ENCODE measurements around the gene SMARCB1. TPM values are rescaled to one million over a fixed set of nuclear protein-coding genes. Genes with fewer than 3 reads are reported as not detected.

SMARCB1 gene
- total and polyA plus RNA-seq, 2 donors (not counting 1 experiment from before 2014, with no cell fraction given), result 20.5 to 86.4 TPM

DNA sequence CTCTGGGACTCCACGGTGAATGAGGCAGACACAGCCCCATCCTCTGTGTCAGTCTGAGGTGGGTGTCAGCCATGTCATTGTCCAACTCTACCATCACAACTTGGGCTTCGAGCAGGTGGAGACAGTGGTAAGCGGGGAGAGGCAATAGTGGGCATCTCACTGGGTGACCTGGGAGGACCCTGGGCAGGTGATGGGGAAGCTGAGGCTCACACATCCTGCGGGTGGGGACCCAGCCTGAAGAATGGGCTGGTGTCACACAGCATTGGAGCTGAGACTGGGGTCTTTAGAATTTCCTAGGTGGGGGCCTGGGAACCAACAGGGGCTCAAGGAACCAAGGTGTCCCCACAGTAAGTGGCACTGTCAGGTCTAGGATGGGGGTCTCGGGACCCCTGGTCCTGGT is 7.0 kb upstream of the SMARCB1 start:
- H3K9me3 ChIP-seq (ENCODE audit: control insufficient read depth, insufficient read depth, low read depth, low read length), result no peaks in the 10 kb centered on the region
- H3K4me2 ChIP-seq (ENCODE audit: extremely low read depth, insufficient read depth, low read length), result no peak overlapping the region
- H3K79me2 ChIP-seq (ENCODE audit: control insufficient read depth, insufficient read depth, low read length), result no peaks in the 10 kb centered on the region
- H3K9ac ChIP-seq (ENCODE audit: insufficient read depth, low read length), result no peak overlapping the region
- peaks cover 8% of the 10 kb centered on the region for H3K4me1 ChIP-seq (ENCODE audit: control insufficient read depth, extremely low read depth, insufficient read depth, low read length)
- no peaks in the 10 kb centered on the region for H4K20me1 ChIP-seq (ENCODE audit: control insufficient read depth, extremely low read depth, insufficient read depth, low read length)
- no peaks in the 10 kb centered on the region for H3K27me3 ChIP-seq (ENCODE audit: control insufficient read depth, insufficient read depth, low read length)
- TF ChIP-seq EZH2 (IDR thresholded peaks at IDR 0.05; ENCODE audit: low read length, missing control alignments), result no peak
- TF ChIP-seq, protein P1, sequence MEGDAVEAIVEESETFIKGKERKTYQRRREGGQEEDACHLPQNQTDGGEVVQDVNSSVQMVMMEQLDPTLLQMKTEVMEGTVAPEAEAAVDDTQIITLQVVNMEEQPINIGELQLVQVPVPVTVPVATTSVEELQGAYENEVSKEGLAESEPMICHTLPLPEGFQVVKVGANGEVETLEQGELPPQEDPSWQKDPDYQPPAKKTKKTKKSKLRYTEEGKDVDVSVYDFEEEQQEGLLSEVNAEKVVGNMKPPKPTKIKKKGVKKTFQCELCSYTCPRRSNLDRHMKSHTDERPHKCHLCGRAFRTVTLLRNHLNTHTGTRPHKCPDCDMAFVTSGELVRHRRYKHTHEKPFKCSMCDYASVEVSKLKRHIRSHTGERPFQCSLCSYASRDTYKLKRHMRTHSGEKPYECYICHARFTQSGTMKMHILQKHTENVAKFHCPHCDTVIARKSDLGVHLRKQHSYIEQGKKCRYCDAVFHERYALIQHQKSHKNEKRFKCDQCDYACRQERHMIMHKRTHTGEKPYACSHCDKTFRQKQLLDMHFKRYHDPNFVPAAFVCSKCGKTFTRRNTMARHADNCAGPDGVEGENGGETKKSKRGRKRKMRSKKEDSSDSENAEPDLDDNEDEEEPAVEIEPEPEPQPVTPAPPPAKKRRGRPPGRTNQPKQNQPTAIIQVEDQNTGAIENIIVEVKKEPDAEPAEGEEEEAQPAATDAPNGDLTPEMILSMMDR (conservative IDR thresholded peaks at IDR 0.05 in 1 of 2, IDR thresholded peaks at IDR 0.05 in 1 of 2; ENCODE audit: low read depth in 1 of 2, low read length in 2 of 2), result no peak
- H3K36me3 ChIP-seq (ENCODE audit: control insufficient read depth, insufficient read depth, low read length), result no peaks in the 10 kb centered on the region
- DNase-seq (ENCODE audit: low read depth in 2 of 2), result no peak
- H2AFZ ChIP-seq (ENCODE audit: low read length), result no peak overlapping the region
- no peak overlapping the region for H3K27ac ChIP-seq (ENCODE audit: insufficient read depth, low read length)
- no peak overlapping the region for H3K4me3 ChIP-seq (replicated peaks in 1 of 4; ENCODE audit: control extremely low read depth in 1 of 4, insufficient read depth in 1 of 4, low read depth in 3 of 4, low read length in 4 of 4)

DNA sequence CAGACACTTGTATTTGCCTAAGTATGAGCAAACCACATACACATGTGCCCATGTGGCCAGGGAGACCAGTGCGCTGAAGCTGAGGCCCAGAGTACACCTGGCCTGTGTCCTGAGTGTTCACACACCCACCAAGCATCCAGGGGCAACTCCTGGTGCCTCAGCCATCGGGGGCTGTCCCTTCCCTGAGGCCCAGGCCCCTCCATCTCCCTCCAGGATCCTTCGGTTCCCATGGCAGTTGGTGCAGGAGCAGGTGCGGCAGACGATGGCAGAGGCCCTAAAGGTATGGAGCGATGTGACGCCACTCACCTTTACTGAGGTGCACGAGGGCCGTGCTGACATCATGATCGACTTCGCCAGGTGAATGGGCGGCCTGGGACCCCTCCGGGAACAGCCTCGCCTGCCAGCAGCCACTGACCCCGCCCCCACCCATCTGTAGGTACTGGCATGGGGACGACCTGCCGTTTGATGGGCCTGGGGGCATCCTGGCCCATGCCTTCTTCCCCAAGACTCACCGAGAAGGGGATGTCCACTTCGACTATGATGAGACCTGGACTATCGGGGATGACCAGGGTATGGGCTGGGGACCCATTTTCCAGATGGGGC is 6.5 kb upstream of the SMARCB1 start:
- no peaks in the 10 kb centered on the region for H3K36me3 ChIP-seq (ENCODE audit: control insufficient read depth, insufficient read depth, low read length)
- no peak overlapping the region for H3K4me3 ChIP-seq (replicated peaks in 1 of 4; ENCODE audit: control extremely low read depth in 1 of 4, insufficient read depth in 1 of 4, low read depth in 3 of 4, low read length in 4 of 4)
- H3K4me2 ChIP-seq (ENCODE audit: extremely low read depth, insufficient read depth, low read length), result no peak overlapping the region
- no peak for TF ChIP-seq EZH2 (IDR thresholded peaks at IDR 0.05; ENCODE audit: low read length, missing control alignments)
- H3K27me3 ChIP-seq (ENCODE audit: control insufficient read depth, insufficient read depth, low read length), result no peaks in the 10 kb centered on the region
- DNase-seq (ENCODE audit: low read depth in 2 of 2), result no peak
- no peaks in the 10 kb centered on the region for H3K9me3 ChIP-seq (ENCODE audit: control insufficient read depth, insufficient read depth, low read depth, low read length)
- peaks cover 3% of the 10 kb centered on the region for H3K4me1 ChIP-seq (ENCODE audit: control insufficient read depth, extremely low read depth, insufficient read depth, low read length)
- no peaks in the 10 kb centered on the region for H4K20me1 ChIP-seq (ENCODE audit: control insufficient read depth, extremely low read depth, insufficient read depth, low read length)
- H3K79me2 ChIP-seq (ENCODE audit: control insufficient read depth, insufficient read depth, low read length), result no peaks in the 10 kb centered on the region
- H3K27ac ChIP-seq (ENCODE audit: insufficient read depth, low read length), result no peak overlapping the region
- no peak overlapping the region for H3K9ac ChIP-seq (ENCODE audit: insufficient read depth, low read length)
- no peak overlapping the region for H2AFZ ChIP-seq (ENCODE audit: low read length)

GRCh38 chr22:23781065-23781464 is 5.7 kb upstream of the SMARCB1 start:
- Histone ChIP-seq H3K79me2 (ENCODE audit: control insufficient read depth, insufficient read depth, low read length) (no peaks in the 10 kb centered on the region), H3K27ac (ENCODE audit: insufficient read depth, low read length) (no peak overlapping the region), H3K27me3 (ENCODE audit: control insufficient read depth, insufficient read depth, low read length) (no peaks in the 10 kb centered on the region), H3K4me3 (replicated peaks in 1 of 4; ENCODE audit: control extremely low read depth in 1 of 4, insufficient read depth in 1 of 4, low read depth in 3 of 4, low read length in 4 of 4) (no peak overlapping the region), H3K9me3 (ENCODE audit: control insufficient read depth, insufficient read depth, low read depth, low read length) (no peaks in the 10 kb centered on the region), H2AFZ (ENCODE audit: low read length) (no peak overlapping the region), H3K4me2 (ENCODE audit: extremely low read depth, insufficient read depth, low read length) (no peak overlapping the region), H3K9ac (ENCODE audit: insufficient read depth, low read length) (no peak overlapping the region), H3K36me3 (ENCODE audit: control insufficient read depth, insufficient read depth, low read length) (no peaks in the 10 kb centered on the region), H3K4me1 (ENCODE audit: control insufficient read depth, extremely low read depth, insufficient read depth, low read length) (peaks cover 2% of the 10 kb centered on the region), H4K20me1 (ENCODE audit: control insufficient read depth, extremely low read depth, insufficient read depth, low read length) (no peaks in the 10 kb centered on the region)
- no peak for TF ChIP-seq EZH2 (IDR thresholded peaks at IDR 0.05; ENCODE audit: low read length, missing control alignments)
- no peak for DNase-seq (ENCODE audit: low read depth in 2 of 2)

GRCh38 chr22:23781511-23782183 is 5.1 kb upstream of the SMARCB1 start:
- Histone ChIP-seq H3K36me3 (ENCODE audit: control insufficient read depth, insufficient read depth, low read length) (no peaks in the 10 kb centered on the region), H3K9ac (ENCODE audit: insufficient read depth, low read length) (no peak overlapping the region), H3K27ac (ENCODE audit: insufficient read depth, low read length) (no peak overlapping the region), H2AFZ (ENCODE audit: low read length) (no peak overlapping the region), H3K27me3 (ENCODE audit: control insufficient read depth, insufficient read depth, low read length) (no peaks in the 10 kb centered on the region), H3K4me1 (ENCODE audit: control insufficient read depth, extremely low read depth, insufficient read depth, low read length) (peaks cover 7% of the 10 kb centered on the region), H4K20me1 (ENCODE audit: control insufficient read depth, extremely low read depth, insufficient read depth, low read length) (no peaks in the 10 kb centered on the region), H3K79me2 (ENCODE audit: control insufficient read depth, insufficient read depth, low read length) (no peaks in the 10 kb centered on the region), H3K9me3 (ENCODE audit: control insufficient read depth, insufficient read depth, low read depth, low read length) (no peaks in the 10 kb centered on the region), H3K4me3 (replicated peaks in 1 of 4; ENCODE audit: control extremely low read depth in 1 of 4, insufficient read depth in 1 of 4, low read depth in 3 of 4, low read length in 4 of 4) (no peak overlapping the region), H3K4me2 (ENCODE audit: extremely low read depth, insufficient read depth, low read length) (no peak overlapping the region)
- TF ChIP-seq EZH2 (IDR thresholded peaks at IDR 0.05; ENCODE audit: low read length, missing control alignments), result no peak
- TF ChIP-seq, protein P1 (conservative IDR thresholded peaks at IDR 0.05 in 1 of 2, IDR thresholded peaks at IDR 0.05 in 1 of 2; ENCODE audit: low read depth in 1 of 2, low read length in 2 of 2), result no peak
- peak; percentile 52 to 59 for DNase-seq (ENCODE audit: low read depth in 2 of 2)

Measured in fibroblast of lung (primary cell).